ENCODE data around the gene CDH8. TPM values are rescaled to one million over a fixed set of nuclear protein-coding genes. Genes with fewer than 3 reads are reported as not detected.

The CDH8 gene
- total RNA-seq, 2 experiments from 2014 or later = not detected

GRCh38 chr16:61915569-61915968 is 120.7 kb downstream of the CDH8 start:
- DNase-seq (ENCODE audit: low spot score) = no peak
- Histone ChIP-seq H3K9me2 (ENCODE audit: insufficient read depth, low read length) (no peaks in the 10 kb centered on the region), H2AFZ (ENCODE audit: low read length) (no peak overlapping the region), H3K79me2 (ENCODE audit: insufficient read depth, low read depth, low read length) (no peaks in the 10 kb centered on the region), H3K4me1 (ENCODE audit: insufficient read depth, low read length, poor library complexity, severe bottlenecking) (no peaks in the 10 kb centered on the region), H3K9me3 (ENCODE audit: low read length) (no peaks in the 10 kb centered on the region), H3K27ac (ENCODE audit: low read depth, low read length, poor library complexity, severe bottlenecking) (no peak overlapping the region), H4K20me1 (ENCODE audit: insufficient read depth, low read length) (no peaks in the 10 kb centered on the region), H3K4me3 (ENCODE audit: low read depth, low read length, poor library complexity, severe bottlenecking) (no peak overlapping the region), H3K4me2 (ENCODE audit: low read length) (no peak overlapping the region), H3K36me3 (ENCODE audit: insufficient read depth, low read length) (no peaks in the 10 kb centered on the region)
- no TSS peak for BruUV-seq (replicated peaks)
- POLR2A ChIA-PET = no interaction called here
- intact Hi-C loops (cut with micrococcal nuclease; ENCODE audit: unreplicated experiment) = no loop called here
- CTCF ChIA-PET (ENCODE audit: unreplicated experiment) = no interaction called here
- TF ChIP-seq EZH2phosphoT487 (IDR thresholded peaks at IDR 0.05; ENCODE audit: borderline replicate concordance, low read depth, low read length) = no peak
- TF ChIP-seq, protein P1, sequence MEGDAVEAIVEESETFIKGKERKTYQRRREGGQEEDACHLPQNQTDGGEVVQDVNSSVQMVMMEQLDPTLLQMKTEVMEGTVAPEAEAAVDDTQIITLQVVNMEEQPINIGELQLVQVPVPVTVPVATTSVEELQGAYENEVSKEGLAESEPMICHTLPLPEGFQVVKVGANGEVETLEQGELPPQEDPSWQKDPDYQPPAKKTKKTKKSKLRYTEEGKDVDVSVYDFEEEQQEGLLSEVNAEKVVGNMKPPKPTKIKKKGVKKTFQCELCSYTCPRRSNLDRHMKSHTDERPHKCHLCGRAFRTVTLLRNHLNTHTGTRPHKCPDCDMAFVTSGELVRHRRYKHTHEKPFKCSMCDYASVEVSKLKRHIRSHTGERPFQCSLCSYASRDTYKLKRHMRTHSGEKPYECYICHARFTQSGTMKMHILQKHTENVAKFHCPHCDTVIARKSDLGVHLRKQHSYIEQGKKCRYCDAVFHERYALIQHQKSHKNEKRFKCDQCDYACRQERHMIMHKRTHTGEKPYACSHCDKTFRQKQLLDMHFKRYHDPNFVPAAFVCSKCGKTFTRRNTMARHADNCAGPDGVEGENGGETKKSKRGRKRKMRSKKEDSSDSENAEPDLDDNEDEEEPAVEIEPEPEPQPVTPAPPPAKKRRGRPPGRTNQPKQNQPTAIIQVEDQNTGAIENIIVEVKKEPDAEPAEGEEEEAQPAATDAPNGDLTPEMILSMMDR (conservative IDR thresholded peaks at IDR 0.05; ENCODE audit: low read length) = no peak

DNA sequence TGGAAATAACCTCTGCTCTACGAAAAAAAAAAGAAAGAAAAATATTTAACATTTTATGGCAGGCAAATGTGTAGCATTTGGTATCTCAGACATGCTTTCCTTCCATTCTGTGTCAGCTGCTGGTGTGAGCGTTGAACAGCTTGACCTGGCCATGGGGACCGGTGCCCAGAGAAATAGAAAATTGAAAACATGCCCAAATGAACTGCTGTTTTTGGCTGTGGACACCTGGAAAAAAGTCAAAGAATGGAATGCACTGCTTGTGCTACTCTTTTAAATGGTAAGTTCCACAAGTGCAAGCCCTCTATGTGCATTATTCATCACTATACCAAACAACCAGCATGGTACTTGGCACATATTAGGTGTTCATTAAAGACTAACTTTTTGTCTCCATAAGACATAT is 127.2 kb downstream of the CDH8 start:
- H3K4me2 ChIP-seq (ENCODE audit: low read length) = no peak overlapping the region
- no TSS peak for BruUV-seq (replicated peaks)
- ChIA-PET CTCF (ENCODE audit: unreplicated experiment) (no interaction called here), POLR2A (no interaction called here)
- intact Hi-C loops (cut with micrococcal nuclease; ENCODE audit: unreplicated experiment) = no loop called here
- DNase-seq (ENCODE audit: low spot score) = no peak
- no peaks in the 10 kb centered on the region for H3K4me1 ChIP-seq (ENCODE audit: insufficient read depth, low read length, poor library complexity, severe bottlenecking)
- H2AFZ ChIP-seq (ENCODE audit: low read length) = no peak overlapping the region
- no peaks in the 10 kb centered on the region for H3K9me2 ChIP-seq (ENCODE audit: insufficient read depth, low read length)
- TF ChIP-seq, protein P1 (conservative IDR thresholded peaks at IDR 0.05; ENCODE audit: low read length) = no peak
- H3K9me3 ChIP-seq (ENCODE audit: low read length) = no peaks in the 10 kb centered on the region
- no peaks in the 10 kb centered on the region for H4K20me1 ChIP-seq (ENCODE audit: insufficient read depth, low read length)
- H3K27ac ChIP-seq (ENCODE audit: low read depth, low read length, poor library complexity, severe bottlenecking) = no peak overlapping the region
- H3K4me3 ChIP-seq (ENCODE audit: low read depth, low read length, poor library complexity, severe bottlenecking) = no peak overlapping the region
- no peaks in the 10 kb centered on the region for H3K36me3 ChIP-seq (ENCODE audit: insufficient read depth, low read length)
- no peaks in the 10 kb centered on the region for H3K79me2 ChIP-seq (ENCODE audit: insufficient read depth, low read depth, low read length)

DNA sequence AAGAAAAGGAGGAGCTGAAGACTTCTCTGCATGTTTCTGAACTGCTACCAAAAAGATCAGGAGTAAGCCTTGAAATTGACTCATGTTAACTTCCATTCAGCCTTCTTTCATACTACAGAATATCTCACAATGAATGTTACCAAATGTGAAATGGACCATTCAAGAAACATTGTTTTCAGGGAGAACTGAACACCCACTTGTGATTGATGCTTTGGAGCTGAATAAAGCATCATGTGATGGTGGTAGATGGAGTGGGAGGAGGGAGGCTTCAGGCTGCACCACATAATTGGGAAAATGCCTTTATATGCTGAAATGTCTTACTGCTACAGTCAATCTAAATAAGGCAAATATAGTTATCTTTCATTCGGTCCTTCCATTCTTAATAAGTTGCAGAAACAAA is 127.8 kb downstream of the CDH8 start:
- no peak overlapping the region for H3K4me2 ChIP-seq (ENCODE audit: low read length)
- H3K79me2 ChIP-seq (ENCODE audit: insufficient read depth, low read depth, low read length) = no peaks in the 10 kb centered on the region
- ChIA-PET POLR2A (interaction anchor here (0.7 kb wide), 1 partner anchor 750 kb away, joined by 5 read pairs; no protein-coding TSS in a partner anchor), CTCF (ENCODE audit: unreplicated experiment) (no interaction called here)
- DNase-seq (ENCODE audit: low spot score) = no peak
- intact Hi-C loops (cut with micrococcal nuclease; ENCODE audit: unreplicated experiment) = no loop called here
- H3K9me2 ChIP-seq (ENCODE audit: insufficient read depth, low read length) = no peaks in the 10 kb centered on the region
- H3K9me3 ChIP-seq (ENCODE audit: low read length) = no peaks in the 10 kb centered on the region
- TF ChIP-seq EZH2phosphoT487 (IDR thresholded peaks at IDR 0.05; ENCODE audit: borderline replicate concordance, low read depth, low read length) = no peak
- TF ChIP-seq, protein P1 (conservative IDR thresholded peaks at IDR 0.05; ENCODE audit: low read length) = no peak
- no peaks in the 10 kb centered on the region for H4K20me1 ChIP-seq (ENCODE audit: insufficient read depth, low read length)
- no TSS peak for BruUV-seq (replicated peaks)
- no peaks in the 10 kb centered on the region for H3K4me1 ChIP-seq (ENCODE audit: insufficient read depth, low read length, poor library complexity, severe bottlenecking)
- no peak overlapping the region for H3K27ac ChIP-seq (ENCODE audit: low read depth, low read length, poor library complexity, severe bottlenecking)
- no peaks in the 10 kb centered on the region for H3K36me3 ChIP-seq (ENCODE audit: insufficient read depth, low read length)
- no peak overlapping the region for H2AFZ ChIP-seq (ENCODE audit: low read length)
- H3K4me3 ChIP-seq (ENCODE audit: low read depth, low read length, poor library complexity, severe bottlenecking) = no peak overlapping the region
